HG03025 (cell line): ENCODE data around the gene ERV3-1.
"Not testable (repeated sequence)": the region's sequence is repeated elsewhere in the genome, so short reads cannot be mapped to it uniquely, and the experiment has no call there.

ENCODE experiments used
- ATAC-seq: cut with Tn5 transposase; IDR thresholded peaks from one replicate; pipeline ENCODE4 v1.9.1; 2021; ENCODE audit warnings: mild to moderate bottlenecking, moderate library complexity; ENCODE audit not compliant: unreplicated experiment, low FRiP score

ERV3-1 gene

DNA sequence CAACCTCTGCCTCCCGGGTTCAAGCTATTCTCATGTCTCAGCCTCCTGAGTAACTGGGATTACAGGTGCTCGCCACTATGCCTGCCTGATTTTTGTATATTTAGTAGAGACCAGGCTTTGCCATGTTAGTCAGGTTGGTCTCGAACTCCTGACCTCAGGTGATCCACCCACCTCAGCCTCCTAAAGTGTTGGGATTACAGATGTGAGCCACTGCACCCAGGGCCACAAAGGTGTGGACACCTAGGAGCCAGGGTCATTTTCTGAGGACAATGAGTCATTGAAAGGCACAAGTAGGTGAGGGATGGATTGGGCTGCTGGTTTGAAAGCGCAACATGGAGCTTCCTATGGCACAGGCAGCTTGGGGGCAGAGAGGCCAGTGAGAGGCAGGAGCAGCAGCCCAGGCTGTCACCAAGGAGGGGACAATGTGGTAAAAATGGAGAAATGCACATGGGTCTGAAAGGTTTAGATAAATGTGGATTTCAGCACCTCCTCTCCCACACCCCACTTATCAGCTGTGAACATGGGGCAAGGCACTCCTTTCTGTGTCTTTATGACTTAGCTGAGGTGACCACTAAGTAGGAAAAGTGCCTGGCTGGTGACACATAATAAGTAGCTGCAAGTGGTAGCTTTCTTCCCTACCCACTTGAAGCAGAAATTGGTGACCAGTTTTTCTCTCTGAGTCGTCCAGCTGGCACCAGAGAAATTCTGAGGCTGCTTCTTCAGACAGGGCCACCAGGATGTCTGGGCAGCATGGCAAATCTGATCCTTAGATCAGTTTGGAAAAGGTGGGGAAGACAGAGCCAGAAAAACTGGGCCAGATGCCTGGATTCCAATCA lies 61.6 kb downstream of the ERV3-1 start:
- ATAC-seq: not testable (repeated sequence)
